RWPE2 (cell line): ENCODE data around the gene ACVR2A.

Experiments
- ATAC-seq: fragments of 200-7000 bp; cut with Tn5 transposase; 3 replicates; pipeline ENCODE4 v1.9.1; 2021; ENCODE audit warnings: low read depth
- DNase-seq: peaks from one replicate; pipeline ENCODE4 v3.0.0-alpha.2; 2020; ENCODE audit warnings: low spot score
- H3K27ac ChIP-seq: fragments of 450-650 bp; 2 replicates; pipeline ENCODE4 v1.5.1; 2017; ENCODE audit warnings: mild to moderate bottlenecking; ENCODE audit not compliant: poor library complexity, severe bottlenecking
- H3K27me3 ChIP-seq: fragments of 250-450 bp; sonication (Bioruptor Pico); 2 replicates; pipeline ENCODE4 v1.5.1; 2021; ENCODE audit warnings: mild to moderate bottlenecking, moderate library complexity; ENCODE audit not compliant: insufficient read depth, poor library complexity, severe bottlenecking
- H3K36me3 ChIP-seq: fragments of 250-450 bp; sonication (Bioruptor Pico); 2 replicates; pipeline ENCODE4 v1.5.1; 2020; ENCODE audit warnings: low read depth, mild to moderate bottlenecking, moderate library complexity
- H3K4me1 ChIP-seq: fragments of 250-450 bp; sonication (Bioruptor Pico); 2 replicates; pipeline ENCODE4 v1.5.1; 2021; ENCODE audit warnings: mild to moderate bottlenecking, moderate library complexity; ENCODE audit not compliant: insufficient read depth, poor library complexity, severe bottlenecking
- H3K4me3 ChIP-seq: fragments of 250-450 bp; sonication (Bioruptor Pico); 2 replicates; pipeline ENCODE4 v1.5.1; 2021; ENCODE audit warnings: mild to moderate bottlenecking, moderate library complexity; ENCODE audit not compliant: severe bottlenecking
- H3K9me3 ChIP-seq: fragments of 250-450 bp; sonication (Bioruptor Pico); 2 replicates; pipeline ENCODE4 v1.5.1; 2021; ENCODE audit warnings: mild to moderate bottlenecking, moderate library complexity; ENCODE audit not compliant: severe bottlenecking
- TF ChIP-seq, protein P1 (sequence below): fragments of 450-650 bp; IDR thresholded peaks from one replicate; pipeline ENCODE4 v1.5.1; 2017; ENCODE audit warnings: mild to moderate bottlenecking, moderate library complexity; ENCODE audit not compliant: poor library complexity, severe bottlenecking

The ACVR2A gene

DNA sequence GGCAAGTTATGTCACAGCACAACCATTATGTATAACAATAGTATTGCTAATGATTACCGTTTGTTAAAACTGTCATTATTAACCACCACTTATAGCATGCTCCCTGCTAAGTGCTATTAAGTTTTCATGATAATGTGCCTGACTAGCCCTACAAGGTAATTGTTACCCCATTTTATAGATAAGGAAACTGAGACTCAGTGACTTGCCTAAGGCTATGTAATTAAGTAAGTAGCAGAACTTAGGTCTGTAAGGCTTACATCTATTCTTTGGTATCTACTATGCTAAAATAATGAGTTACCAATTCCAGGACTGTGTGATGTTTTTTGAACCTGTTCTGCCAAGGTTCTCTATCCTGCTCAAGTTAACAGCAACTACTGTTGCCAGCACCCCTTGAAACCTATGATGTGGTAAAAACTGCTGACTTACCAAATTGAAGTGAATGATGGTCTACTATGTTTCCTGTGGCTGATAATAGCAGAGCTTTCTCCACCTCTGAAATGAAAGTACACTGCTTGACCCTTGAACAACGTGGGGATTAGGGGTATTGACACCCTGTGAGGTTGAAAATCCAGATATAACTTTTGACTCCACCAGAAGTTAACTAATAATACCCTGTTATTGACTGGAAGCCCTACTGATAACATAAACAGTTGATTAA is 18.2 kb downstream of the ACVR2A start:
- Histone ChIP-seq H3K36me3 (no peaks in the 10 kb centered on the region), H3K27ac (no peak overlapping the region), H3K4me3 (no peak overlapping the region), H3K27me3 (no peaks in the 10 kb centered on the region), H3K4me1 (no peaks in the 10 kb centered on the region), H3K9me3 (no peaks in the 10 kb centered on the region)
- DNase-seq (no peak), ATAC-seq (no peak)
- TF ChIP-seq, protein P1, sequence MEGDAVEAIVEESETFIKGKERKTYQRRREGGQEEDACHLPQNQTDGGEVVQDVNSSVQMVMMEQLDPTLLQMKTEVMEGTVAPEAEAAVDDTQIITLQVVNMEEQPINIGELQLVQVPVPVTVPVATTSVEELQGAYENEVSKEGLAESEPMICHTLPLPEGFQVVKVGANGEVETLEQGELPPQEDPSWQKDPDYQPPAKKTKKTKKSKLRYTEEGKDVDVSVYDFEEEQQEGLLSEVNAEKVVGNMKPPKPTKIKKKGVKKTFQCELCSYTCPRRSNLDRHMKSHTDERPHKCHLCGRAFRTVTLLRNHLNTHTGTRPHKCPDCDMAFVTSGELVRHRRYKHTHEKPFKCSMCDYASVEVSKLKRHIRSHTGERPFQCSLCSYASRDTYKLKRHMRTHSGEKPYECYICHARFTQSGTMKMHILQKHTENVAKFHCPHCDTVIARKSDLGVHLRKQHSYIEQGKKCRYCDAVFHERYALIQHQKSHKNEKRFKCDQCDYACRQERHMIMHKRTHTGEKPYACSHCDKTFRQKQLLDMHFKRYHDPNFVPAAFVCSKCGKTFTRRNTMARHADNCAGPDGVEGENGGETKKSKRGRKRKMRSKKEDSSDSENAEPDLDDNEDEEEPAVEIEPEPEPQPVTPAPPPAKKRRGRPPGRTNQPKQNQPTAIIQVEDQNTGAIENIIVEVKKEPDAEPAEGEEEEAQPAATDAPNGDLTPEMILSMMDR, result no peak

DNA sequence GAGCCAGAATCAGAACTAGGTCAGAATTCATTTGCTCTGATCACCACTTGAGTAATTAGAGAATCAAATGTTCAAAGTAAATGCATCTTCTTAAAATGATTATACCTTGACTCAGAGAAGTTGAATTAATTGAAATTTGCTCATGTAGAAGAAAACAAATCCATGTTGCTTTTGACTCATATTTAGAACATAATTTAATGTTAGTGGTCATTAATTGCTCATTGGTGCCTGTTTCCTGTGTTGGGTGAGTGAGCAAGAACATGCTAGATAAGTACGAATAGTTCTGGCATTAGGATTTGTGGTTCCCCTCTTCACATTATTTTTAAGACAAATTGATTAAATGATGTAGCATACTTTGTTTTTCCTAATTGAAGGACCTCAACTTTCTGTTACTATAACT is 19.0 kb downstream of the ACVR2A start:
- no peak overlapping the region for H3K27ac ChIP-seq
- DNase-seq (no peak), ATAC-seq (no peak)
- H3K36me3 ChIP-seq, result no peaks in the 10 kb centered on the region
- TF ChIP-seq, protein P1, result no peak
- H3K9me3 ChIP-seq, result no peaks in the 10 kb centered on the region
- no peaks in the 10 kb centered on the region for H3K4me1 ChIP-seq
- no peaks in the 10 kb centered on the region for H3K27me3 ChIP-seq
- no peak overlapping the region for H3K4me3 ChIP-seq

DNA sequence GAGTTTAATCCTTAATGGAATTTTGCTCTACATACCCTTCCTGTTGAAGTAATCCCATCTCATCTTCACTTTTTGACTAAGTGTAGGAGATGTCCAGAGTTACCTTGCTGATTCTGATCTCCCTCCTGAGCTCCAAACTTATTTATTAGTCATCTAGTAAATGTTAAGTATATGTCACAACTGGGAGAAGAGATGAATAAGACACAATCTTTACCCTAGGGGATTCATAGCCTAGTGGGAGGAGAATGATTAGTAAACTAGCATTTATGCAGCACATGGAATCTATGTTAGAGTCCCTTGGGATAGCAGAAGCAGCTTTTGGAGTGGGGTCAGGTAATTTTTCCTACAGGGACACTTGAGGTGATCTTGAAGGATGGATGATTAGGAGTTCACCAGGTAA is 20.7 kb downstream of the ACVR2A start:
- TF ChIP-seq, protein P1, result no peak
- DNase-seq (no peak), ATAC-seq (no peak)
- H3K27me3 ChIP-seq, result no peaks in the 10 kb centered on the region
- H3K4me1 ChIP-seq, result no peaks in the 10 kb centered on the region
- H3K36me3 ChIP-seq, result no peaks in the 10 kb centered on the region
- H3K4me3 ChIP-seq, result no peak overlapping the region
- H3K27ac ChIP-seq, result no peak overlapping the region
- no peaks in the 10 kb centered on the region for H3K9me3 ChIP-seq

GRCh38 chr2:147867050-147867449 is 22.2 kb downstream of the ACVR2A start:
- no peak for DNase-seq
- no peaks in the 10 kb centered on the region for H3K9me3 ChIP-seq
- no peak for ATAC-seq
- no peaks in the 10 kb centered on the region for H3K27me3 ChIP-seq
- TF ChIP-seq, protein P1, result no peak
- no peak overlapping the region for H3K4me3 ChIP-seq
- H3K4me1 ChIP-seq, result no peaks in the 10 kb centered on the region
- H3K36me3 ChIP-seq, result no peaks in the 10 kb centered on the region
- no peak overlapping the region for H3K27ac ChIP-seq

DNA sequence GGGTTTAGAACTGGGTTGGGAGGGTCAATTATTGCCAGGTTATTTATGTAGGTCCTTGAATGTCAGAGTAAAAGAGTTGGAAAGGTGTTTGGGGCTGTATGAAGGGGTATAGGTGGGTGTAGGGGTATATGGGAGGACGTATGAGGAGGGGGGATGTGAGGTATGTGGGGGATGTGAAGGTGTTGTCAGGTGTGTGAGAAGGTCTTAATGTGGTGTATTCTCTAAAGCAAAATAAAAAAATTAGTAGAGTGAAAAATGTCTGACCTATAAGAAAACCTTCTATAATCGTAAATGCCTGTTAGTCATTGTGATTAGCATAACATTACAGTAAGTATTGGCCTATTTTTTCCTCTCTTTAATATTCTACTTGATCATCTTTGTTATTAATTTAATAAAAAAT is 25.1 kb downstream of the ACVR2A start:
- no peak for DNase-seq
- no peak for ATAC-seq
- no peaks in the 10 kb centered on the region for H3K36me3 ChIP-seq
- H3K9me3 ChIP-seq, result no peaks in the 10 kb centered on the region
- TF ChIP-seq, protein P1, result no peak
- no peak overlapping the region for H3K4me3 ChIP-seq
- no peak overlapping the region for H3K27ac ChIP-seq
- no peaks in the 10 kb centered on the region for H3K27me3 ChIP-seq
- H3K4me1 ChIP-seq, result no peaks in the 10 kb centered on the region
